ENCODE measurements around the gene EHD1.

EHD1 gene

DNA sequence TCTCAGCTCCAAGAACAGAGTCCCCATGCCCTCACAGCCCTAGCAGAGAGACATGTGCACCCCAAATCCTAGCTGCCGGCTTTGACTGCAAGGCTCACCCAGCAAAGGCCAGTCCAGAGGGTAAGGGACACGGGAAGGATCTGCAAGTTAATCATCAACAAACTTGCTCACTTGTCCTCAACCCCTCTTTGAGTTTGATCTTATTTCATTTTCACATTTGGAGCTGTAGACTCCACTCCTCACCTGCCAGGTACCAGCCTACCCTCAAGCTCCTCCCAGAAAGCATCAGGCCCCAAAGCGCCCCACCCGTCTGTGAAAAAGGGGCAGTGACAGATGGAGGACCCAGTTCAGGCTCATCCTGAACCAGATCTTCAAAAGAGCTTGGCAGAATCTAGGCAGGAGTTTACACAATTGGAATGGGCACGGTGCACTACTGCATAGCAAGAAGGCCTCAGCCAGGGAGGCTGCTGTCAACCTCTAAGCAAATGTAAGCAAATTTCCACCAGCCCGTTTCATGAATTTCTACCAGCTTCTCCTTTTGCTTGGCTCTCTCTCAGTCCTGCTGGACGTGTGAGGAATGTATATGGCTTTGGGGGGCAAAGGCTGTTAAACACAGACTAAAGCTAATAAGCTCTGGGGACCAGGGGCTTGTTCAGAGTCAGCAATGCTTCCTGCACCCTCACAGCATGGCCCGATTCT is 5.5 kb downstream of the EHD1 start:
- DNase-seq (ENCODE audit: low spot score): no peak

DNA sequence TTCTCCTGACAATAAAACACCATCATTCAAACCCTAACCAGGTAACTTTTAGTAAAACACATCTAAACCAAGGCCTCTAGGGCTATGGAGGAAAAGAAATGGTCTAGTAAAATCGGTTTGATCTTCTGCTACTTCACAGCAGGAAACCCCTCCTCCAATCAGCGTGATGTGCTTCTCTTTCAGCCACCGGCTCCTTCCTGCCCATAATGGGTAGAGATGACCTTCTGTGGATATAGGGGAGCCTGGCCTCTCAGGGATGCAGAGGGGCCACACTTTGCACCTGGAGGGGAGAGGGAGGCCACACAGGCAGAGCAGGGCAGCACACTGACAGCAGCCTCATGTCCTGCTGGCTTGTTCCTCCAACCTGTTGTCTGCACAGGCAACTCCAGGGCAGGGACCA is 6.9 kb downstream of the EHD1 start:
- no peak for DNase-seq (ENCODE audit: low spot score)

DNA sequence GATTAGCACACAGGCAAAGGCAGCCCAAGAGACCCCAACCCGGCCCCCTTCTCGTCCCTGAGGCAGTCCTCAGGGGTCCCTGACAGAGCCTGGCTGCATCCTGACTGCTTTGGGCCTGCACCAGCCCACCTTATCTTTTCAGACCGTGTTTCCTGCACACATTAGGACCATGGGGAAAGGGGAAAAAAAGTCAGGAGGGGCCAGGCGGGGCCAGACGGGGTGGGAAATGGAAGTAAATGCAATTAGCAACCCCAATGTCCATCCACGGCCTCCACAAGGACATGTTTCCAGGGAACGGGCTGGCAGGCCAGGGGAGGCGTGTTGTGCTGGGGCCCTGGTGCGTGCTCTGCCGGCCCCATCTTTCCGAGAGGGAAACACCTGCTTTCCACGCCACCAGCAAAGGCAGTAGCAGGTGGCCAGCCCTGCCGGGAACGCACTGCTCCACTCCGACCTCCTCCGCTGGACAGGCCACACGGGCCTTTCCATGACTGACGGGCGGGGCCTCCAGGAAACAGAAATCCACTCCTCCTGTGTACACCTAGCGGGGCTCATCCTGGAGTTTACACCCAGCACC is 7.4 kb downstream of the EHD1 start:
- DNase-seq (ENCODE audit: low spot score): no peak

DNA sequence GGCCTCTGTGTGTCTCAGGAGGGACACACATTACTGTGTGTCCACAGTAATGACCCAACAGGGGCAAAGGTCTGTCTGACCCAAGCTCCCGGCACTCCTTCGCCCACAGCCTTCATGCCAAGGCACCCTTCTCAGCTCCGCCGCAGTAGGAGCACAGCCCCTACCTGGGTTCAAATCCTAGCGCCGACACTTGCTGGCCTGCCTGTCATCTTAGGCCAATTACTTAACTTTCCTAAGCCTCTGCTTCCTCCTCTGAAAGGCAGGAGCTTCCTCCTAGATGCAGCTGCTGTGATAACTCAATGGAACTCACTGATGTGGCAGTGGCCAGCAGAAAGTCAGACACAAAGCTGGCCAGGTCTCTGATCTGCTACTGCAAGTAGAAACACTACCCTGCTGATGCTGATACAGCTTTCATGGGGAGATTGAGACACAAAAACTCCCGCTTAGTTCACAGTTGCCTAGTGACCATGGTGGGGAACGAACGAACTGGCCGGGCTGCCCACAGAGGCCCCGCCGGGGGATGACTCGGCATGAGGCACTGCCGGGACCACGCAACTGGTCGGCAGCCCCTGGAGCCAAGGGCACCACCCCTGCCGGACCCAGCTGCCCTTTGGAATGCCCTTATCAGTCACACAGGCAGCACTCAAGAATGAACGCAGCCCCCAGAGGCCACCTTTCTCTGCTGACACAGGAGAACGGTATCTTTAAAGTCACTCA is 8.1 kb downstream of the EHD1 start:
- DNase-seq (ENCODE audit: low spot score): peak; percentile 82

DNA sequence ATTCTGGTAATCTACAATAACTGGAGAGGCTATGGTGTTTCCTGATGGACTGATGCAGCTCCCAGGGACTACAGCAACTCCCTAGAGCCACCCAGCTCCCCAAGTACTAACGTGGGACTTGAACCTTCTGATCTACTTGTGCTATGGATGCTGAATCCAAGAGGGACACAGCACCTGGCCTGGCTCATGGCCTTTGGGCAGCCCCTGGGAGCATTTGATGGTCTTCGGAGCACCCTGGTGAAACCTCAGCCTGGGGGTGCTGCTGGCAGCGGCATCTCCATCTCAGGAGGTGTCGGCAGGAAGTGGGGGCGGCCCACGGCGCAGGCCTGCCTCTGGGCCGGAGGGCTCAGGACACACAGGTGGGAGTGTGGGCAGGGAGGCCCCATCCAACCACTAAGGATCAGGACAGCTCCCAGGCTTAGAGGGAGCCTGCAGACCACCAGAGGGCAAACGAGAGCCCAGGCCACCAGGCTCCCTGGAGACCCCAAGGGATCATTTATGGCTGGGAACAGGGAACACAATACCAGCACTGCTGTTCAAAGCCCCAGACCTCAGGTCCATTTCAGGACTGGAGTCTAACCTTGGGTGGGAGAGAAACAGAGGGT is 8.7 kb downstream of the EHD1 start:
- DNase-seq (ENCODE audit: low spot score): no peak

DNA sequence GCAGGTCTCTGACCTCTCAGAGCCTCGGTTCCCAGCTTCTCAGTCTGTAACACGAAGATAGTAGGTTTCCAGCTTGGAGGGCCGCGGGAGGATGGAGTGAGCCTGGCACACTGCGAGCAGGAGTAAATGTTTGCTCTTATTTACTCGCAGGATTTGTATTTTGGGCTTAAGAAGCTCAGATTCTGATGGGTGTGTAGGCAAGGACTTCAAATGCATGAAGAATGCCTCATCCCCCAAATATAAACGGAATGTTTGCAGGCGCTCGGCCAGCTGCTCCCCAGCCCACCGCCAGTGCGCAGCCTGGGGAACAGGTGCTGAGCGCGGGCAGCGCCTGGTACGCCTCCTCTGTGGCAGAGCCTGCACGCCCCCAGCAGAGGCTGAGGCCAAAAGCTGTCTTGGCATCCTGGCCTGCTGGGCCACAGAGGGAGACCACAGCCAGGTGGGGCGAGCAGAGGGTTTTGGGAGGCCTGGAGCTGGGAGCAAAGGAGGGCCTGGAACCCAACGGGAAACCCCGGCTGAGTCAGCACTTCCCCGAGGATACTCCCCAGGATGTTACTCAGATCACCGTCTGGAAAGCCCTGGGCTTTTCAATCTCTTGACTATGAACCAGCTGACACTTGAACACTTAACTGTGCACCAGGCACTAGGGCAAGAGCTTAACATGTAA is 9.4 kb downstream of the EHD1 start:
- peak; percentile 87 for DNase-seq (ENCODE audit: low spot score)

DNA sequence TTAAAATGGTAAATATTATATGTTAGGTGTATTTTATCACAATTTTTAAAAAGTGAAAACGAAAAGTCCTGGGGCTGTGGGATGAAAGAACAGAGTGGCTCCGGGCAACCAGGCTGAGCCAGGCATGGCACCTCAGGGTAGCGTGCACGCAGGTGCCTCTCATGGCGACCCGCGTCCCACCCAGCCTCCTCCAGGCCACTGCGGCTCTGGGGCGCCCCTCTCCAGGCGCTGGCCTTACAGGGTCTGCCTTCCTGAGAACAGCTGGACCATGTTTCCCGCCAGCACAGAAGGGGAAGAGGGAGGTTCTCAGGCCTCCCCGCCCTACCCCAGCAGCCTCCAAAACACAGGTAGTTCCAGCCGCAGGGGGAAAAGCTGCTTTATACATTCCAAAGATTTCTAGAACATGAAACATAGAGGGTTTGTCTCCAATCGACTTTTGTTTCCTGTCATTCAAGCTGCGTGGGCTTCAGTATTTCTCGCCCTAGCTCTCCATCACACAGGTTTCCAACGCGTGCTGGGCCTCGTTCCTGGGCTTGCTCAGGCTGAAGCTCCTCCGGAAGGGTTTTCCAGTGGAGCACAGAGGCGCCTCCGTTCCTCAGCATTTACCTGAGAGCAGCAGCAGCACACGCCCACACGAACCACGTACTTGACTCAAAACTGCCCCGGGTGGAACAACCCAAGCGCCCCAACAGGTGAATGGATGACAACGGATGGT is 10.5 kb downstream of the EHD1 start:
- DNase-seq (ENCODE audit: low spot score): no peak

DNA sequence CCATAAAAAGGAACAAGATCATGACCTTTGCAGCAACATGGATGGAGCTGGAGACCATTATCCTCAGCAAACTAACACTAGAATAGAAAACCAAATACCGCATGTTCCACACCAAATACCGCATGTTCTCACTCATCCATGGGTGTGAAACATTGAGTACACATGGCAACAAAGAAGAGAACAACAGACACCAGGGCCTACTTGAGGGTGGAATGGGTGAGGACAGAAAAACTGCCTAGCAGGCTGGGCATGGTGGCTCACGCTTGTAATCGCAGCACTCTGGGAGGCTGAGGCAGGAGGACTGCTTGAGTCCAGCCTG is 12.3 kb downstream of the EHD1 start:
- DNase-seq (ENCODE audit: low spot score): no peak

DNA sequence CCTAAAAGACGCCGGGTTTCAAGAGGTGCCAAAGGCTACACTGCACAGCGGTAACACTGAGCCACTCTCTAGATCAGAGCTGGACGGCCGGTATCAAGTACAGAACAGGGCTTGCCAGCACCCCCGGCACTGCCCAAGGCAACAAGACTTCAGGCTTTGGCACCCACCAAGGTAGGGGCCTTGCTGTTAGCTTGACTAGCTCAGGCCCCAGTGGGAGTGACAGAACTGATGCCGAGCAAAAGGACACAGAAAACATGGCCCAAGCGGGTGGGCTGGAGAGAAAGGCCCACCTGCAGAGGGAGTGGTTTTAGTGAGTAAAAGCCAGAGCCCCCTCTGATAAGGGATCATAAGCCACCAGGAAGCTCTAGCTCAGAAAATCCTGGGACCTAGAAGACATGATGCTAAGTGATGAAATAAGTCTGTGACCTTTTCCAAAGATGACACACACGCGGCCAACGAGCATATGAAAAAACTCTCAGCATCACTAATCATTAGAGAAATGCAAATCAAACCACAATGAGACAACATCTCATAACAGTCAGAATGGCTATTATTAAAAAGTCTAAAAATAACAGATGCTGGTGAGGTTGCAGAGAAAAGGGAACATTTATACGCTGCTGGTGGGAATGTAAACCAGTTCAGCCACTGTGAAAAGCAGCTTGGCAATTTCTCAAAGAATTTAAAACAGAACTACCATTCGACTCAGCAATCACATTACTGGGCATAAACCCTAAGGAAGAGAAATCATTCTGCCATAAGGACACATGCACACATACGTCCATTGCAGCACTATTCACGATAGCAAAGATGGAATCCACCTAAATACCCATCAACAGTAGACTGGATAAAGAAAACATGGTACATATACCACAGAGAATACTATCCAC is 12.9 kb downstream of the EHD1 start:
- DNase-seq (ENCODE audit: low spot score): peak; percentile 70

DNA sequence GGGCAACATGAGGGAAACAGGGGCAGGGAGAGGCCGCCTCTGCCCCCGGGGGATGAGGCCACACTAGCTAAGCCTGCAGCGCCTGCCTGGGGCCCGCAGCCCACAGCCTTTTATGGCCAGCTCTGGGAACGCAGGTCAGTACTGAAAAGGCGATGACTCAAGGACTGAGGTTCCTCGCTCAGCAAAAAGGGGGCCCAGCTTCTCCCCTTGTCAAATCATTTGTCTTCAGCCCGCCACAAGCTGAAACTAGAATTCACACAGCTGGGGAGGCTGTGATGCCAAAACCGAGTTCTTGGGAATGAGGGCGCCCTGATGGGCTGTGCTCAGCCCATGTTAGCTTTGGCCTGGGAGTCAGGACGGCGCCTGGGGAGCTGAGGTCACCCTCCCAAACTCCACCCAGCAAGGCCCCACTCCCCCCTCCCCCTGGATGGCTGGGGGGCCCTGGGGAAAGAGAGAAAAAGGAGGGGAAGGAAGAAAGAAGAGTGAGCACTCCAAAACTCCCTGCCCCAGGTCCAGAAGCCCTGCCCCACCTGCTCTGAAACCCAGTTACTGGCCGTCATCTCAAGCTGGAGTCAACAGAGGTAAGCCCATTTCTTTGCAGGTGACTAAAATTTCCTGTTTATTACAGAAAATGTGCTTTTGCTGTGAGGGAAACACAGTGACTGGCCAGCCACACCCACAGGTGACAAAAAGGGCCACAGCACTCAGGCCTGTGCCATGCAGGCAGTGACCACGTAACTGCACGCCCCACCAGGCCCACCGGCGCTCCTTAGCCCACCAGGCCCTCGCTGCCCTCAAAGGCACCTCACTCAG is 13.7 kb downstream of the EHD1 start:
- DNase-seq (ENCODE audit: low spot score): peak; percentile 92

DNA sequence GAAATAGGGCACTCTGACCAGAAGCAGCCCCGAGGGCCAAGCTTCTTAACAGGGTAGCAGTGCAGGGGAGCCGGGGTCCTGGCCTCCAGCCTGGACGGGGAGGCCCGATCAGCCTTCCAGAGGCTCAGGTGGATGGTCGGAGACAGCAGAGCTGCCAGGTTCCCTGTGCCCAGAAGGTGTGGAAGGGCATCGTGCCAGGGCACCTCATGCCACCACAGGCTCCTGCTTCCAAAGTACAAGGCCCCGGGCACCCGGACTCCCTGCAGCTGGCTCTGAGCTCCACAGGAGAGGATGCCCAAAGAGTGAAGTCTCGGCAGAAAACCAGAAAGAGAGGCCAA is 14.3 kb downstream of the EHD1 start:
- DNase-seq (ENCODE audit: low spot score): no peak

DNA sequence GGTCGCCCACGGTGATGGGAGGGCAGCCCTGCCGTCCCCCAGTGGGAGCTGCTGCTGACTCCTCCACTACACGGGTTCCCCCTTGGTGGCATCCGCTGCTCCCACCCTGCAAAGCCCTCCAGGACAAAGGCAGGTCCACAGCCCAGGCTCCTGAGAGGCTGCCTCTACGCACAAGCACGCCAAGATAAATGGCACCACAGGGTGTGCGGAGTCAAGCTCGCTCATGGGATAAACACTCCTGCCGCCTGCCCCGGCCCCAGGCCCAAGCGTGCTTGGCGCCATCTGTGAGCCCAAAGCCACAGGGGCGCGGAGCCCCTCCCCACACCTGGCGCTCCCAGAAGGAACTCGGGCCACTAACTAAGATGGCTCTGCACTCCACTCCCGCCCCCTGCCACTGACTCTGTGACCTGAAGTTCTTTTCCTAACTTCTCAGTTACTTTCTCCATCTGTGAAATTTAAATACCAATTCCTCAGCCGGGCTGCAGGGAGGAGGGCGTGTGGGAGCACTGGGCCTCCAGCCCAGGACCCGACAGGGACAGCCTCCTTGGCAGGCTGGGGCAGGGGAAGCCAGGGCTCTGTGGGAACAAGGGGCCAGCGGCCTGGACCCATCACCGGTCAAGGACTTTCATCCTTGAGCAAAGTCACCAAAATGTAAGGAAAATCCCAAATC is 14.9 kb downstream of the EHD1 start:
- DNase-seq (ENCODE audit: low spot score): no peak

DNA sequence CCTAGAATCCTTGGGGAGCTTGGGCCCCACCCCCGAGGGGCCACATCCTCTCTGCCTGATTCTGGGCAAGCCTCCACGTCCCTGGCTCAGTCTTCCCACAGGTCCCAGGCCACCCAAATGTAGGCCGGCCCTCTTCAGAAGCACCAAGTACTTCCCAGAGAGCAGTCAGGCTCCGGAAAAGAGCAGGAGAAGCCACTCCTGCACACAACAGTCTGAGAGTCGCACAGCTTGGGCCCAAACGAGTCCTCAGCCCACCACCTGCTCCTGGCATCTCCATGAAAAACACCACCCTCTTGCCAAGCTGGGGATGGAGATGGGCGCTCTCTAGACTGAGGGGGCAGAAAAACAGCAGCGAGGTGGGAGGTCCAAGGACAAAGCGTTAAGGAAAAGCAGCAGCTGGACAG is 15.4 kb downstream of the EHD1 start:
- no peak for DNase-seq (ENCODE audit: low spot score)

DNA sequence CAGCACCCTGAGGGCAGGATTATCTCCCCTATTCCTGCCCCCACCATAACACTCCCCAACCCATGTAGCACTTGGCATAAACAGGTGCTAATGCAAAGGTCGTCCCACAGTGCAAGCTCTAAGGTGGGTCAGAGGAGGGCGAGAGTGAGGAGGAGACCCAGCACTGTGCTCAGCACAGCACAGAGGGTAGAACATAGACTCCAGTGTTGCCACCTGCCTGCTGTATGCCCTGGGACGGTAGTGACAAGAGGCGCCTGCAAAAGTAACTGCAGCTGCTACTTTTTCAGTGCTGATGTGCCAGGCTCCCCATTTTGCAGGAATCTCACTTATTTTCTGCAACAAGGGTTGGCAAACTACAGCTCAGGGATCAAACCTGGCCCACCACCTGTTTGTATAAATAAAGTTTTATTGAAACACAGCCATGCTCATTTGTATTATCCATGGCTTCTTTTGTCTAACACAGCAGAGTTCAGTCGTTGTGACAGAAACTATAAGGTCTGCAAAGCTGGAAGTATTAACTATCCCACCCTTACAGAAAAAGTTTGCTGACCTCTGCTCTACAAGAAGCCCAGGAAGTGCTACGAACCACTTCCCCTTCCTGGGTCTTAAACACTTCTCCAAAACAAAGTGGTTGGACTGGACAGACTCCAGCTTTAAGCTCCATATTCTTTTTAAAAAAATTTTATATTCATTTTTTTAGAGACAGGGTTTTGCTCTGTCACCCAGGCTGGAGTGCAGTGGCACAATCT is 17.0 kb downstream of the EHD1 start:
- no peak for DNase-seq (ENCODE audit: low spot score)

DNA sequence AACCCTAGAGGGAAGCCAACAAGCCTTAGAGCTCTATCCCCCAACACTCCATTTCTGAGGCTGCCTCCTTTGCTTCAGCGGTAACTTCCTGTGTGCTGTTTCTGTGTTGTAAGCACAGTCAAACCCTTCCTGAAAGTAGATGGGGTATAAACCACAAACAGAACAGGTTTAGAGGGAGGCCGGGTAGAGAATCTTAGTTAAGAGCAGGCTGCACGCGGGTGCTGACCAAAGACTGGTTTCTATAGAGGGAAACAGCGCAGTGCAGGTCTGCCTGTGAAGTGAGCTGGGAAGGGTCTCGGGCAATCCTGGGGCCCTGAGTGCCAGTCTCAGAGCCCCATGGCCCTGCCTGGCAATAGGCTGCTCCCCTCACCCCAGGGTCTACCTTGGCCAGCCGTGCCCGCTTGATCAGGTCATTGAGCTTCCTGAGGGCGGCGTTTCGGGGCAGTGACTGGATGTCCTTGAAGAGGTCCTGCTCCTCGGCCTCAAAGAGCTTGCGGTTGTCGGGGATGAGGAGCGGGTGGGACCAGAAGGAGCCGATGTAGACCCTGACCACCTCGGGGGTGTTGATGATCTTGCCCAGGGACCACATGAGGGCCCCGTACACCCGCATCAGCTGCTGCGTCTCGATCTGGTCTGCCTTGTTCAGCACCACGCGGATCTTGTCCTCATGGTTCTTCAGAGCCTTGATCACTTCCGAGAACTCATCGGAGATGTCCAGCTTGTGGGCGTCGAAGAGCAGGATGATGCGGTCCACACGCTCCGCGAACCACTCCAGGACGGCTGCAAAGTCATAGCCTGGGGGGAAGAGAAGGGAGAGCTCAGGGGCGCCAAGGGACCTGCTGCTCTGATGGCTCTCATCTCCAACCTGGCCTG is 18.6 kb downstream of the EHD1 start:
- DNase-seq (ENCODE audit: low spot score): no peak

DNA sequence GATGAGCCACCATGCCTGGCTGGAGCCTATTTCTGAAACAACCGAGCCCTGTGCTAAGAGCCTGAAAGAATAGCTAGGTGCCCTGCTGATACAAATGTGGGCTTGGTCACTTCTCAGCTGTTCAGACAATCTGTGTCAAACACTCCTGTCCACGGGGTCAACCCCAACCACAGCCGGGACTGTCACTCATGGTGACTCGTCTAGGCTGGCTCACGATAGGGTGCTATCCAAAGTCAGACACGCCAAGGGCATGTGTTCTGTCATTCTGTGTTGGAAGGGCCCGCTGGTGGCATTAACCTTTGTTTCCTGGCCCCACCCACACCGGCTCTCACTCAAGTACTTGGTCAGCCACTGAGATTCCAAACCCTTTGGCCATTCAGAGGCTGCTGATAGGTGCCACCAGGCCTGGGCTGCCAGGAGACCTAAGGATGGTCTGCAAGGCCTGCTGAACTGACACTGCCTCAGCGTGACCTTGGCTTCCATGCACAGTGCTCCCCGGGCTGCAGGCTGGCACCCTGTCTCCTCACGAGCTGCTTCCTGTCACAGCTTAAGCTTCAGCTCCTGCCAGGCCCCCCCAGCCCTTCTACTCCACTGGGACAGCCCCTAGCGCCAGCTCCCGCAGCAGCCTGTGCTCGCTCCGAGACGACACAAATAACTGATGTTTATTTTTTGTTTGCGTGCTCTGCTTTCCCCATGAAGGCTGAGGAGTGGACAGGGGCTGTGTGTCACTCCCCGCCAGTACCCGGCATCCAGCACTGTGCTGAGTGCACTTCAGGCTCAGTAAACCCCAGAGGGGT is 19.8 kb downstream of the EHD1 start:
- DNase-seq (ENCODE audit: low spot score): no peak

DNA sequence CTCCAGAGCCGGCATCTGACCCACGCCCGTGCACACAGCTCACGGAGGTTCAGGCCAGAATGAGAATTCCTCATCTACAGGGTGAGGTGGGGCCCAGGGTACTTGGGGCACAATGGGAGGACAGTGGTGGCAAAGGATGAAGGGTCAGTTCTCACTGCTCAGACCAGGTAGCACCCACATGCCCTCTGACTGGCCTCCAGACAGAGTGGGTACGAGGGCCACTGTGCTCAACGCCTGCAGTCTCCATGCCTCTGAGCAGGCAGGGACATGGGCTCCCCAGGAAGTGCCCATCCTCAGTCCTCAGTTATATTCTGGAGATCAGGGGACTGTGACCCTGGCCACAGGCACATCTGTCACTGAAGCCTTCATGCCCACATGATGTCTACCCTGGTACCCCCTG is 20.9 kb downstream of the EHD1 start:
- DNase-seq (ENCODE audit: low spot score): no peak
